ENCODE measurements around the gene KIAA0753. TPM values are rescaled to one million over a fixed set of nuclear protein-coding genes. Genes with fewer than 3 reads are reported as not detected.

Gene KIAA0753
- polyA plus RNA-seq, 1 of the 3 experiments (the other 2 are of a cell fraction) = 7.2 TPM

GRCh38 chr17:6539871-6540270, 100.6 kb downstream of the KIAA0753 start:
- no peak overlapping the region for H3K4me2 ChIP-seq
- no peaks in the 10 kb centered on the region for H3K27me3 ChIP-seq (ENCODE audit: insufficient read depth)
- no peaks in the 10 kb centered on the region for H4K20me1 ChIP-seq (ENCODE audit: insufficient read depth)
- no peak overlapping the region for H3K9ac ChIP-seq
- H3K9me2 ChIP-seq = no peaks in the 10 kb centered on the region
- no peak overlapping the region for H3K27ac ChIP-seq (ENCODE audit: low read depth in 2 of 2, low read length in 1 of 2)
- WGBS (ENCODE audit: low lambda C conversion rate) = 63% methylated on average over 3 of the region's 3 CpGs
- H3K36me3 ChIP-seq (replicated peaks in 1 of 2; ENCODE audit: control insufficient read depth in 1 of 2, insufficient read depth in 2 of 2, low read length in 1 of 2) = peaks cover 0 to 3% of the 10 kb centered on the region in 2 experiments
- TF ChIP-seq EP300 (IDR thresholded peaks at IDR 0.05; ENCODE audit: borderline replicate concordance in 1 of 2, low read depth in 1 of 2, low read length in 1 of 2) (no peak), IRF3 (IDR thresholded peaks at IDR 0.05; ENCODE audit: low read depth, low read length) (no peak), CHD2 (IDR thresholded peaks at IDR 0.05; ENCODE audit: low read length, partially characterized antibody) (no peak), RFX5 (IDR thresholded peaks at IDR 0.05; ENCODE audit: low read length) (no peak)
- H3K9me3 ChIP-seq = no peaks in the 10 kb centered on the region
- CTCF ChIA-PET = interaction anchor here (1.5 kb wide), 1 partner anchor 67 kb away, joined by 5 read pairs; no protein-coding TSS in a partner anchor
- no peaks in the 10 kb centered on the region for H3K4me1 ChIP-seq (ENCODE audit: control insufficient read depth in 1 of 2, insufficient read depth in 2 of 2, low read depth in 1 of 2, low read length in 1 of 2)
- no peaks in the 10 kb centered on the region for H3K79me2 ChIP-seq (ENCODE audit: insufficient read depth)
- H3K4me3 ChIP-seq (ENCODE audit: low read depth in 2 of 2, low read length in 1 of 2) = no peak overlapping the region
- DNase-seq = no peak
- POLR2A ChIA-PET = no interaction called here
- no peaks in the 10 kb centered on the region for H3F3A ChIP-seq (replicated peaks; ENCODE audit: insufficient read depth)
- H2AFZ ChIP-seq (ENCODE audit: low read depth) = no peak overlapping the region

GRCh38 chr17:6536566-6537065, 103.9 kb downstream of the KIAA0753 start:
- H3K79me2 ChIP-seq (ENCODE audit: insufficient read depth) = no peaks in the 10 kb centered on the region
- H3K36me3 ChIP-seq (replicated peaks in 1 of 2; ENCODE audit: control insufficient read depth in 1 of 2, insufficient read depth in 2 of 2, low read length in 1 of 2) = peaks cover 0 to 3% of the 10 kb centered on the region in 2 experiments
- TF ChIP-seq GABPA (IDR thresholded peaks at IDR 0.05; ENCODE audit: low read depth) (no peak), EP300 (IDR thresholded peaks at IDR 0.05; ENCODE audit: borderline replicate concordance in 1 of 2, low read depth in 1 of 2, low read length in 1 of 2) (no peak), POLR2AphosphoS5 (IDR thresholded peaks at IDR 0.05; ENCODE audit: low read depth, low read length) (no peak), SMC3 (IDR thresholded peaks at IDR 0.05; ENCODE audit: low read depth, low read length) (no peak), USF1 (IDR thresholded peaks at IDR 0.05; ENCODE audit: borderline replicate concordance, low read depth) (no peak), FOXJ3 (CRISPR knock-in tag; IDR thresholded peaks at IDR 0.05) (no peak)
- no peaks in the 10 kb centered on the region for H3K9me2 ChIP-seq
- H3K9ac ChIP-seq = no peak overlapping the region
- no peaks in the 10 kb centered on the region for H4K20me1 ChIP-seq (ENCODE audit: insufficient read depth)
- no peaks in the 10 kb centered on the region for H3F3A ChIP-seq (replicated peaks; ENCODE audit: insufficient read depth)
- no peak for DNase-seq
- H3K27me3 ChIP-seq (ENCODE audit: insufficient read depth) = no peaks in the 10 kb centered on the region
- no peak overlapping the region for H3K4me3 ChIP-seq (ENCODE audit: low read depth in 2 of 2, low read length in 1 of 2)
- no peak overlapping the region for H2AFZ ChIP-seq (ENCODE audit: low read depth)
- CTCF ChIA-PET = no interaction called here
- H3K27ac ChIP-seq (ENCODE audit: low read depth in 2 of 2, low read length in 1 of 2) = no peak overlapping the region
- WGBS (ENCODE audit: low lambda C conversion rate) = 80% methylated on average over 9 of the region's 10 CpGs
- no peak overlapping the region for H3K4me2 ChIP-seq
- H3K4me1 ChIP-seq (ENCODE audit: control insufficient read depth in 1 of 2, insufficient read depth in 2 of 2, low read depth in 1 of 2, low read length in 1 of 2) = no peaks in the 10 kb centered on the region
- no peaks in the 10 kb centered on the region for H3K9me3 ChIP-seq
- POLR2A ChIA-PET = no interaction called here

- TF ChIP-seq EP300 (IDR thresholded peaks at IDR 0.05; ENCODE audit: borderline replicate concordance in 1 of 2, low read depth in 1 of 2, low read length in 1 of 2) = no peak
- no peak for TF ChIP-seq NFIC (IDR thresholded peaks at IDR 0.05; ENCODE audit: borderline replicate concordance)
- no peak for TF ChIP-seq SIN3A (IDR thresholded peaks at IDR 0.05; ENCODE audit: borderline replicate concordance, low read depth, low read length)
- TF ChIP-seq RFX5 (IDR thresholded peaks at IDR 0.05; ENCODE audit: low read length) = no peak
- TF ChIP-seq REST (IDR thresholded peaks at IDR 0.05; ENCODE audit: low read depth, low read length) = no peak
- Histone ChIP-seq H3K27me3 (ENCODE audit: insufficient read depth) (no peaks in the 10 kb centered on the region), H3K9me3 (no peaks in the 10 kb centered on the region), H3K79me2 (ENCODE audit: insufficient read depth) (no peaks in the 10 kb centered on the region), H3K4me2 (no peak overlapping the region), H3K4me1 (ENCODE audit: control insufficient read depth in 1 of 2, insufficient read depth in 2 of 2, low read depth in 1 of 2, low read length in 1 of 2) (no peaks in the 10 kb centered on the region), H3K9ac (no peak overlapping the region), H2AFZ (ENCODE audit: low read depth) (no peak overlapping the region), H3K9me2 (no peaks in the 10 kb centered on the region), H4K20me1 (ENCODE audit: insufficient read depth) (no peaks in the 10 kb centered on the region), H3K27ac (ENCODE audit: low read depth in 2 of 2, low read length in 1 of 2) (no peak overlapping the region), H3F3A (replicated peaks; ENCODE audit: insufficient read depth) (no peaks in the 10 kb centered on the region), H3K4me3 (ENCODE audit: low read depth in 2 of 2, low read length in 1 of 2) (no peak overlapping the region), H3K36me3 (replicated peaks in 1 of 2; ENCODE audit: control insufficient read depth in 1 of 2, insufficient read depth in 2 of 2, low read length in 1 of 2) (peaks cover 0 to 3% of the 10 kb centered on the region in 2 experiments)
- POLR2A ChIA-PET = no interaction called here
- 83% methylated on average over 5 of the region's 10 CpGs for WGBS (ENCODE audit: low lambda C conversion rate)
- DNase-seq = no peak
- CTCF ChIA-PET = interaction anchor here (0.6 kb wide), 1 partner anchor 16 kb away, joined by 4 read pairs; no protein-coding TSS in a partner anchor
Measured at GRCh38 chr17:6536053-6536452, 104.5 kb downstream of the KIAA0753 start.

Measured in SK-N-SH (cell line).